Stimulated activated CD4-positive, alpha-beta T cell treated with anti-CD3 and anti-CD28 coated beads, Interleukin-12 subunit alpha, Interleukin-12 subunit beta, amount 100 ng/mL, for 24 hours (primary cell): ENCODE measurements around the gene NRROS.

ENCODE experiments used
- DNase-seq, 2 experiments: peaks; one replicate each; pipeline ENCODE4 v3.0.0-alpha.2; 2020; ENCODE audit warnings: low read depth in 2 of 2

Gene NRROS

GRCh38 chr3:196684548-196685407 lies 45.3 kb downstream of the NRROS start:
- peak; percentile 39 to 59 for DNase-seq

DNA sequence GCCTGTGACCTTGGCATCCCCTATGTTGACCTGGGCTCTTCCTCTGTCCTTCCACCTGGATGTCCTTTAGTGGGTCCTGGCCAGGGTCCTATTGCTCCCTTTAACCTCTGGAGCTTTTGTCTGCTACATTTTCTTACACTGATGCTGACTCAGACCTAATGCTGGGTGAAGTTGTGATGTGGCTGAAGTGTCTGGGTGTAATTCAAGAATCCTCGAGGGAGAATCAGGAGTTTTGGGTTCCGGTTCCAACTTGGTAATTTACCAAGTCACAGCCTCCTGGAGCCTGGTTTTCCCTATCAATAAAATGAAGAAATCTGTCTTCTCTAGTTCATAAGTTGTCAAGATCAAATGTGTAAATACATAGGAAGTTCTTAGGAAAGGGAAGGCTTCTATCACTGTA lies 46.9 kb downstream of the NRROS start:
- DNase-seq: no peak

DNA sequence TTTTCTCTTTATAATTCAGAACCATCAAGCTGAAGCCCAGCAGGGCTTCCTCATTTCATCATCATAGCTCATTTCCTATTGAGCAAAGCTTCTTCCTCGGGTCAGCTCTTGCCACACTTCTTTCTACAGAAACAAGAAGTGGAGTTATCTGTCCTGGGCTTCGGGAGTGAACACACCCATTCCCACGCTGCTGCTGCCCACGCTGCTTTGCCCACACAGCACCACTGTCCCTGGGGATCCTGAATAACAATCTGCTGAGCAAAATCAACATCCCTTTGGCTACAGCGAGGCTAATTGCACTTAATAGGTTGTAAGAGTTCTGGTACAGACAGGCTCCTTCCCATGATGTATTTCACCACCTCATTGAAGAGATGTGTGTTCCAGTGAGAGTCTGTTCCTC lies 48.9 kb downstream of the NRROS start:
- no peak for DNase-seq

GRCh38 chr3:196689941-196690660 lies 50.6 kb downstream of the NRROS start:
- DNase-seq: no peak

DNA sequence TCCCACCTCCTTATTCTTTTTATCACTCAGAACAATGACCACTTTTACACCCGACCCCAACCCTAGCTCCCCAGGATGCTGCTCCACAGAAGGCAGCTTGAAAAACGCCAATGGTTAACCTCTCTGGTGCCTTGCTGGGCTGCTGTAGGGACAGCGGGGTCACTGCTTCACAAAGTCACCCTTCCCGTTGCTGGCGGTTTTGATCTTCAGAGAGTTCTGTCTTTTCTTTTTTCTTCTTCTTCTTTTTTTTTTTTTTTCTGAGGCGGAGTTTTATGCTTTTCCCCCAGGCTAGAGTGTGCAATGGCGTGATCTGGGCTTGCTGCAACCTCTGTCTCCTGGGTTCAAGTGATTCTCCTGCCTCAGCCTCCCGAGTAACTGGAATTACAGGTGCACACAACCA lies 51.9 kb downstream of the NRROS start:
- DNase-seq: no peak

- no peak for DNase-seq
These were observed 54.7 kb downstream of the NRROS start for GRCh38 chr3:196694202-196694638.

- DNase-seq: peak in 1 of 2 experiments; percentile 17
These were observed 55.7 kb downstream of the NRROS start for GRCh38 chr3:196694941-196695848.

DNA sequence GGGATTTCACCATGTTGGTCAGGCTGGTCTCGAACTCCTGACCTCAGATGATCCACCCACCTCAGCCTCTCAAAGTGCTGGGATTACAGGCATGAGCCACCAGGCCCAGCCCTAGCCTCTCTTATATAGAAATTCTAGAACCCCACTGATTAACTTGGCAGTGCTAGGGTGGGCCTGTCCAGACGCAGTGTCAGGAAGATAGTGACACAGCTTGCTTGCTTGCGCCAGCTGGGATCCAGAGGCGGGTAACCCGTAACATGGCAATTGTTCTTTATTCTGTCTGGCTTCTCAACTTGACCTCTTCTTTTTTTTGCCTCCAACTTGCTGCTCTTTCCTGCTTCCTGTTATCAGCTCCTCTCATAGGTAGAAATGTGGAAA lies 56.3 kb downstream of the NRROS start:
- DNase-seq: no peak

DNA sequence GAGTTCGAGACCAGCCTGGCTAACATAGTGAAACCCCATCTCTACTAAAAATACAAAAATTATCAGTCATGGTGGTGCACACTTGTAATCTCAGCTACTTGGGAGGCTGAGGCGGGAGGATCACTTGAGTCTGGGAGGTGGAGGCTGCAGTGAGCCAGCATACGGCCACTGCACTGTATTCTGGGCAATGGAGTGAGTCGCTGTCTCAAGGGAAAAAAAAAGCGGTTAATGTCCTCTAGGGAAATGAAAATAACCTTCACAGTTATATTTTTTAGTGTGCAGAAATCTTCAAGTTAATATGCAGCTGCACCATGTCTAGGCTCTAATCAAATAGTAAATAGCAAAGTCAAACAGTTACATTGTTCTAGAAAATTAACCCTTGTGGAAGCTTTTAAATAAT lies 57.8 kb downstream of the NRROS start:
- DNase-seq: no peak

DNA sequence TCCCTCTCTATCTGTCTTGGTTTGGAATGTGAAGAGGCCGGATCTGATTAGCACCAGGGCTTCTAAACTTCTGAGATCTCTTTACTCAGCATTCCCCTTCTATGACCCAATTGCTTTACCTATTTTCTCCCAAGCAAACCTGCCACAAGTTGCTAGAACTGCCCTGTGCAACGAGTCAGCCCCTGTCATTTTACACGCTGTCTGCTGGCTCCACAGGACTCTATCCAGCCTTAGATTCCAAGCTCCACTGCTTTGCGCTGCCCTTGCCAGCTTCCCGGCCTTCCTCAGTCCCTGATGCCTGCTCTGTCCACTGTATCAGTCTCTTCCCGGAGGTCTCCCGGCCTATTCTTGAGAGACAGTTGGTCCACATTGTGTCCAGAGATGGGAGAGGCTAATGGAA lies 60.3 kb downstream of the NRROS start:
- no peak for DNase-seq

DNA sequence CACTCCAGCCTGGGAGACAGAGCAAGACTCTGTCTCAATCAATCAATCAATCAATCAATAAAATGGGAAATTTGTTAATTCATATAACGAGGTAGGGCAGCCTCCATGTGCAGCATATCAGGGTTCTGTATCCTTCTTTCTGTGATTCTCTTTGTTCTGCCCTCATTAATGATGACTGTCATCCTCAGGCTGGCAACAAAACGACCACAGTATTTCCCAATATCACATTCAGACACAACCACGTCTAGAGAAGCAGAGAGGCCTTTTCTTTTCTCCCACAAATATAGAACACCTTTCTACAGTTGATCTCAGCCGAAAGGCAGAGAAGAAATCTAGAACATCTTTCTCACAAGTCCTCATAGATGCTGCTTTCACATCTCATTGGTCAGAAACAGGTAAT lies 61.3 kb downstream of the NRROS start:
- no peak for DNase-seq

DNA sequence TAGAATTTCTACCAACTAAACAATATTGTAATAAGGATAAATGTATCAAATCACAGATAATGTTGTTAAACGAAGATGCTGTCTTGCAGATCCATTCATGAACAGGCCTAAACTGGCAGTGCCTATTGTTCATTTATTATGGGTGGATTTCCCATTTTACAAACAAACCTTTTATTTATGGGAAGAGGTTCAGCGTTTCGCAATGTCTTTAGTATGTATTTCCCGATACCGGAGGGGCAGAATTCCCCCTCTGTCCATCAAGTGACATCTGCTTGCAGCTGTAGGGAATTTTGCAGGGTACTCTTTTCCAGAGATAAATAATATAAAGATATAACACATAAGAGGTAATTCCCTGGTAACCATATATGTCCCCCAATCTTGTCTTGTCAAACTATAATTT lies 66.8 kb downstream of the NRROS start:
- DNase-seq: no peak

DNA sequence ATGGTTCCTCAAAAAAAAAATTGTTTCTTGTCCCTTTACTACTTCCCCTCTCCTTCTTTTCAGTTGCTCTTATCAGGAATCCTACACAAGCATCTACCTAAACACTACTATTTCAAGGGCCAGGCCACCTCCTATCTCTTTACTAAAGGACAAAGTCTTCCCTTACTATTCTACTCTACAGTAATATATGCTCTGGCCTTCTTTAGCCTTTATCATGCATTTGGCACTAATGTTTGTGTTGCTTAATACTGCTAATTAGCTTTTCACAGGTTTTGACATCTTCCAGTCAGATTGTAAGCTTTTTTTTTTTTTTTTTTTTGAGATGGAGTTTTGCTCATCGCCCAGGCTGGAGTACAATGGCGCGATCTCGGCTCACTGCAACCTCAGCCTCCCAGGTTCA lies 67.2 kb downstream of the NRROS start:
- no peak for DNase-seq

DNA sequence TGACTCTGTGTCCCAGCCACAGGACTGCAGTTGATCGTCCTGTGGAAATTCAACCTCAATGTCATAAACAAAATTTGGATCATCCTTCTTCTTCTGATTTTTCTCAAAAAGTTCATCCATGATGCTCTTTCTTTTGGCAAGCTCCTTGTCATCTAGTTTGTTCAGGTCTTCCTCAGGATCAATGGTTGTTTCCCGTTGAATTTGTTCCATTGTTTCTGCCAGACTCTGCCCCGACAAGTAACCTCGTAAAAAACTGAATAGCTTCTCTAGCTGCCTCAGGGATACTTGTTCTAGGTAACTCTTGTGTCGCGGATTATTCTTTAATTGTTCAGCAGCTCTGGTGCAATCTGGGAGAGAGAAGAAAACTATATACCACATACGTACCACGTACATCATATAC lies 68.1 kb downstream of the NRROS start:
- DNase-seq: no peak

- DNase-seq: no peak
These were observed 69.0 kb downstream of the NRROS start for GRCh38 chr3:196708467-196708866.
